ENCODE data around the gene EIF2AK3. TPM values are rescaled to one million over a fixed set of nuclear protein-coding genes. Genes with fewer than 3 reads are reported as not detected.

EIF2AK3 gene
- total RNA-seq, 4 donors from 2014 or later: 7.9 to 11.9 (median 10.0) TPM

DNA sequence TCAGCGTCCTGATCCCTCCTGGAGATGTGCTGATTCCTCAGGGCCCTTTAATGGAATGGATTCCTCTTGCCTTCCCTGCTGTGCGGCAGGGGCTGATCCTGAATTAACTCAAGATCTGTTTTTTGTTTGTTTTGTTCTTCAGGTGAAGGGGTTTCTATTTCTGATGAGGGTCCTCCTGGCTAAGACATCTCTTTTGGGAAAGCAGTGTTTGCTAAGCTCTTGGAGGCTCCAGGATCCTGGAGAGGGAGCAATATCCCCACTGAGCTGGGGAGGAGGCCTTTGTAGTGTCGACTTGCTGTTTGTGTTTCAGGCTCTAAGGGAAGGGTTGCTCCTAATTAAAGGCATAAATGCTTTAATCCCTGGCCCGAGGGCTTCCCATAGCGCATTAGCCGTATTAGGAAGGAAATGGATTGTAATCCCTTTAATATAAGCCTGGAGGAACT, 109.5 kb downstream of the EIF2AK3 start:
- H3K4me3 ChIP-seq: no peak overlapping the region
- H3K27me3 ChIP-seq: peaks cover 0 to 4% (median 0%) of the 10 kb centered on the region in 4 donors
- TF ChIP-seq POLR2AphosphoS5 (IDR thresholded peaks at IDR 0.05) (no peak), EP300 (IDR thresholded peaks at IDR 0.05) (no peak), POLR2A (IDR thresholded peaks at IDR 0.05; ENCODE audit: low read depth) (no peak)
- TF ChIP-seq, protein P1, sequence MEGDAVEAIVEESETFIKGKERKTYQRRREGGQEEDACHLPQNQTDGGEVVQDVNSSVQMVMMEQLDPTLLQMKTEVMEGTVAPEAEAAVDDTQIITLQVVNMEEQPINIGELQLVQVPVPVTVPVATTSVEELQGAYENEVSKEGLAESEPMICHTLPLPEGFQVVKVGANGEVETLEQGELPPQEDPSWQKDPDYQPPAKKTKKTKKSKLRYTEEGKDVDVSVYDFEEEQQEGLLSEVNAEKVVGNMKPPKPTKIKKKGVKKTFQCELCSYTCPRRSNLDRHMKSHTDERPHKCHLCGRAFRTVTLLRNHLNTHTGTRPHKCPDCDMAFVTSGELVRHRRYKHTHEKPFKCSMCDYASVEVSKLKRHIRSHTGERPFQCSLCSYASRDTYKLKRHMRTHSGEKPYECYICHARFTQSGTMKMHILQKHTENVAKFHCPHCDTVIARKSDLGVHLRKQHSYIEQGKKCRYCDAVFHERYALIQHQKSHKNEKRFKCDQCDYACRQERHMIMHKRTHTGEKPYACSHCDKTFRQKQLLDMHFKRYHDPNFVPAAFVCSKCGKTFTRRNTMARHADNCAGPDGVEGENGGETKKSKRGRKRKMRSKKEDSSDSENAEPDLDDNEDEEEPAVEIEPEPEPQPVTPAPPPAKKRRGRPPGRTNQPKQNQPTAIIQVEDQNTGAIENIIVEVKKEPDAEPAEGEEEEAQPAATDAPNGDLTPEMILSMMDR (IDR thresholded peaks at IDR 0.05): no peak
- H3K36me3 ChIP-seq: no peaks in the 10 kb centered on the region
- no peak for DNase-seq (ENCODE audit: extremely low spot score)
- intact Hi-C loops (cut with DNase I): no loop called here
- peaks cover 0 to 10% (median 3%) of the 10 kb centered on the region in 4 donors for H3K9me3 ChIP-seq
- WGBS: 48% methylated on average over 6 of the region's 6 CpGs
- H3K4me1 ChIP-seq: no peaks in the 10 kb centered on the region
- no peak overlapping the region for H3K27ac ChIP-seq (replicated peaks in 1 of 4)

Other genes starting within 250 kb of the EIF2AK3 start
- not detected for gene FOXI3, start 174.8 kb downstream of the EIF2AK3 start, total RNA-seq
- 1 to 10 TPM; 6.6 to 8.6 (median 7.4) TPM for gene RPIA, start 64.2 kb upstream of the EIF2AK3 start, total RNA-seq